NCI-H1048 (cell line): Measurements from ENCODE around the gene SKAP2.

ENCODE experiments used
- DNase-seq: peaks from one replicate; lab custom pipeline; 2025; lab: John Stamatoyannopoulos, UW

The SKAP2 gene

DNA sequence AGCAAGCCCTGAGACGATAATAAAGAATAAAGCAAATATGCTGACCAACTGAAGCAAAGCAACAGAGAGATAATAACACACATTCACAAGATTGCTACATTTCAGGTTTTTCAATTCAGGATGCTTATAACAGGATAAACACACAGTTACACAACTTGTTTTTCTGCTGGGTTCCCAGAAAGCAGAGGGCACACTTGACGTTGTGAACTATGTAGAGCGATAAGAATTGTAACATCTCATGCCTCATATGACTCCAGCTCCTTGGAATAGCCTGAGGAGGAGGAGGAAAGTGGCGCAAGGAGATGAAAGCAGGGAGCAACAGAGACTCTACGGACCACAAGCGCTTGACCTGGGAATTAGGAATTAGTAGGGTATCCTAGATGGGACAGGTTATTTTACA is 201.7 kb downstream of the SKAP2 start:
- no peak for DNase-seq

DNA sequence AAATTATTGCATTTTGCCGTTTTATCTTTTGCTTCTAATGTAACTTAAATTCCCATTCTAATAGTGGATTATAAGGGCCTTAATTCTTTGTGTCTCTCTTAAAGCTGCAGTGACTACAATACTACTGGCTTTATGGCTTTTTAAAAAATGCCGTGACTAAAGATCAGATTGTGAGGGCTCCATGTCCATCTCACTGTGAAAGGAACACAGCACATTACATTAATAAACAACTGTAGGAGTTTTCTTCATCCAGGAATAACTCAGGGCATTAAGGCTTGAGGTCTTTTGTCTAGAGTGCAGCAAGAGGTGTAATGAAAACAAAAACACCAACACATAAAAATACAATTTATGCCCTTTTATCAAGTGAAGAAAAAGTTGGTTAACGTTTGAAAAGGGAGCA is 205.3 kb downstream of the SKAP2 start:
- DNase-seq, result no peak

DNA sequence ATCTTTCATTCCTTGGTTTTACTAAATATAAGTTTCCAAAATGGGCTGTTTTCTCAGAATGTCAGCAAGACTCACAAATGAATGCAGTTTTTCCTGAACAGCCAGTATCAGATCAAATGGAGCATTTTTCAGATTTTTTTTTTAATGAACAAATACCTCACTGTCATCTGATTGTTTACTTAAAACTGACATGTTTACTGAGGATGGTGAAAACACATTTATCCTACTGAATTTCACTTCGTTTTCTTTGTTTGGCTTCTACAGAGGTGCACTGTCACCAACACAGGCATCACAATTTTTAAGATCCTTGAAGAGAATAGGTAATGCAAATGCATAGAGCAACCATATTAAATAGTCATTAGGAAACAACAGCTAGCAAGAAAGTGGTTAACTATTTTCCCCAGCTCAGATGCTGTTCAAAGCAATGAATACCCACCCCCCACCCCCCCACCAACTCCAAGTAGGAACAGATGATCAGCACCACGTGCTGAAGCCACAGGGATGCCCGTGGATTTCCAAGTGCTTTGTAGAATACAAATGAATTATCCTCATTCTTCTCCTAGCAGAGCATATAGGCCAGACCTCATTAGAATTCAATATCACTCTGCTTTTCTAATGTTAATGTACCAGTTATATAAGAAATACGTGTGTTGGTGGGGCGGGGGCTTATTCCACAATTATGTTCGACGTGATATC is 205.9 kb downstream of the SKAP2 start:
- DNase-seq, result no peak

GRCh38 chr7:26657686-26658388 is 206.6 kb downstream of the SKAP2 start:
- DNase-seq, result no peak

DNA sequence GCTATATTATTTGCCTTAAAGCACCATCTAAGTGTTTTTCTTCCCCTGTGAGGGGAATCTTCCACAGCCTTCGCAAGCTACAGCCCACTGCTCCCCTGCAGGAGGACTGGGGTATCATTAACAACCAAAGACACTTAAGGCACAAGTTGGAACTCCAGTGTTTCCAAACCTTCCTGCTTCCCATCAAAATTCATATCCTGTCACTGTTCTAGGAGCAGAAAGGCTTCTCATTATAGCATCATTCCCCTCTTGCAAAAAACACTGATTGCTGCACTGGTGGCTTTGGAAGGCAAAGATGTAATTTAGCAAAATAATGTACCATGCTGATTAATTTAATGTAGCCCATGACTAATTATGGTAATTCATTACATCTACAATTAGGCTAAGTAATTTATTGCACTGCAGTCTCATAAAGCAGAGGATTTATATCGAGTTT is 207.2 kb downstream of the SKAP2 start:
- DNase-seq, result no peak

DNA sequence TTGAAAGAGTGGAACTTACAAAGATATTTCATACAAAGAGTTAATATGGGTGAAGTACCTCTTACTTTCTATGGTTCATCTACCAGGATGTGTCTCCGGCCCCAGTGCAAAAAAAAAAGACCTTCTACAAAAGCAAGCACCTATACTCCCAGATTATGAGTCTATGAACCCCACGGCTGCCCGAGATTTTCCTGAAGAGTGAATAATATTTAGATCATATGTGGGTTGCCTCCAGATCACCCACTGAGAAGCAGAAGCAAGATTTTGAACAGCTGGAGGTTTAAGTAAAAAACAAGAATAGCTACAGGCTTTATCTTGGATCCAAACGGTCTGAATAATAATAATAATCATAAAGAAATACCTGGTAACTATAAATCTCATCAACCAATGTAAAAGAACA is 207.7 kb downstream of the SKAP2 start:
- no peak for DNase-seq

- DNase-seq, result no peak
Measured at GRCh38 chr7:26655781-26656180, 208.6 kb downstream of the SKAP2 start.

DNA sequence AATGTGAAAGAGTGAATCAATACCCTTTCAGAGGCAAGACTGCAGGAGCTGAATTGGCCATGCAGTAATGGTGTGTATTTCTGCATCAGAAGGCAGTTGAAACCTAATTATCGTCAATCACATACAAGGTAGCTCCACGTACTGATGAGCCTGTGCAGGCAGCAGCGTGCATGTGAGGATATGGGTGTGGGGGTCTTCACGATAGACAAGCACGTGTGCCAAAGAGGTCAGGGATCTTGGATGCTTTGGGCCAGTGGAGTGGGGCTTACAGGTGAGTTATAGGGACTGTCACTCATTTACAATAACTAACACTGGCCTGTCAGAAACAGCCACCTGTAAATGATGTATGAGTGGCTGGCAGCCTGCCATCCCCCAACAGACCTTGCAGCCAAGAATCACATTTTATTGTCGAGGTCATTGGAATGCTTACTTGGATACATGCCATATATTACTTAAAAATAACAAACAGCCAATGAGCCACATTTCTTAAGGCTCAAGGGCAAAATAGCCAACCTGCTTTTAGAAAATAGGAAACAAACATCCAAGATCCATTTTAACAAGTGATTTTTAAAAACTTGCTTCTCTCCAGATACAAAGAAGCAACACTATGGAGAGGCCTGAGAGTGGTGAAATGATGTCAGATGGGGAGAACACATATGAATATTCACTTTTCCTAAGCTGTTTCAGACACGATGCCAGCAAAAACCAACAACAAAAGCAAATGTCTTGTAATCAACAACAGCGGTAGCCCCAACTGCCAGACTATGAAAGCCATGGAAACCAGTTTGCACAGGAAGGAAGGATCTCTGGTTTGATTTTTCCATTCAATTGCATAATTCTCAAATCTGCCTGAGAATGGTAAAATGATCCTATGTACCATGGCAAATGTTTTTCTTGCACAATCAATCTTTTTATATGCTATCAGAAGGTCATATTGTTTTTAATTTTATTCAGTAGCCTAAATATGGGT is 210.7 kb downstream of the SKAP2 start:
- no peak for DNase-seq

DNA sequence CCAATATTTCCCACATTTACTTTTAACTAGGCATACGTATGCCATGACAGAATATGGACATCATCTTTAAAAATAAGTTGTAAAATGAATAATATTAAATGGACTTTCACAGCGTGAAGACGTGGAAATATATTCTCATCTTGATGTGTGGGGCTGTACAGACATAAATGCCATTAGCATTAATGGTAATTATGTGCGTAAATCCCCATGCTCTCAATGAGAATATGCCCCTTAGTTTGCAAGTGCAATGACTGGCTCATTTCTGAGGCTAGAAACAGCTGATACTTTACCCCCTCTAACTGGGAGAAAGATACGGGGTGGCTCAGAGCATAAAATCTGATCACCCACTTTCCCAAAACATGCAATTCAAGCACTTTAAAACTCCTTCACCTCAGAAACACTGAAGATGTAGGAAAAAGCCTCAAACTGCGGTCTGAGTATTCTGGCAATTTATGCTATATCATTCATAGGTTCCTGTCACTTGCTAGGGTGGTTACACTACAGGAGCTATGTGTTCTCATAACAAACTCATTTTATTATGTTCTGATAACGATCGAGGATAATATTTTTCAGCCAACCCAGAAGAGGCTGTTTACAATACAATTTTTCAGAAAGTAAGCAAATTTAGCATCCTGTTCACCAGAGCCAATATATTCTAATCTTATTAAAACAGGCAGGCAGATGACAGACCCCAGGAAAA is 211.8 kb downstream of the SKAP2 start:
- DNase-seq, result no peak

DNA sequence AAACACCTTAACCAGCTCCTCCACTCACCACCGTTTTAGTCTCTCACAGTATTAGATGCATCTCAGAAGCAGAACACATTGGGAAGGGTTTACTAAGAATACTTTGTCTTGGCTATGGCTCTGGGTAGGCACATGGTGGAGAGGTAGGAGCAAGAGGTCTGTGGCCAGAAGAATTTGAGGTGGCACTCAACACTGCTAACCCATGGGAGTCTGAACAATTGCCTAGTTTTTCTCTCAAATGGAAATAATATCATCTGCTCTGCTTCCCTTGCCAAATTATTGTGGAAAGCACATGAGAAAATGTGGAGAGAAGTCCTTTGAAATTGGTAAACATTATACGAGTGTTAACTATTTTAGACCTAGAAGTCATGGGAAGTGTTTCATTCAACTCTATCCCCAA is 214.3 kb downstream of the SKAP2 start:
- DNase-seq, result no peak

- no peak for DNase-seq
Measured at GRCh38 chr7:26649388-26649787, 215.0 kb downstream of the SKAP2 start.

DNA sequence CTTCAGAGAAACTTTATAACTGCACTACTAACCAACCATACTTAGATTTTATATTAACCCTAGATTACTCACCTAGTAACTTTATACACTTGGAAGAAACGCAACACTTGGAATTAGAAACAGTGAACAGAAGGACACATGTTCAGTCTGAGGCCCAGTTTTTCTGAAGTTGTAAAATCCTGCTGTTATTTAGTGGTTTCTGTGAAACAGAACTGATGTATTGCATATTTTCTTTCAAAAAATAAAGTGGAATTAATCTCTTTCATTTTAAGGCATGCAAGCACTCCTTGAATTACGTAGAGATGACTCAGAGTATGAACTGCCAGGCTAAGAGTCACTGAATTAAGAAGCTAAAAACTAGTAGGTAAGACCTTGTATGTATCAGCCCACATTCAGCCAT is 215.8 kb downstream of the SKAP2 start:
- no peak for DNase-seq

DNA sequence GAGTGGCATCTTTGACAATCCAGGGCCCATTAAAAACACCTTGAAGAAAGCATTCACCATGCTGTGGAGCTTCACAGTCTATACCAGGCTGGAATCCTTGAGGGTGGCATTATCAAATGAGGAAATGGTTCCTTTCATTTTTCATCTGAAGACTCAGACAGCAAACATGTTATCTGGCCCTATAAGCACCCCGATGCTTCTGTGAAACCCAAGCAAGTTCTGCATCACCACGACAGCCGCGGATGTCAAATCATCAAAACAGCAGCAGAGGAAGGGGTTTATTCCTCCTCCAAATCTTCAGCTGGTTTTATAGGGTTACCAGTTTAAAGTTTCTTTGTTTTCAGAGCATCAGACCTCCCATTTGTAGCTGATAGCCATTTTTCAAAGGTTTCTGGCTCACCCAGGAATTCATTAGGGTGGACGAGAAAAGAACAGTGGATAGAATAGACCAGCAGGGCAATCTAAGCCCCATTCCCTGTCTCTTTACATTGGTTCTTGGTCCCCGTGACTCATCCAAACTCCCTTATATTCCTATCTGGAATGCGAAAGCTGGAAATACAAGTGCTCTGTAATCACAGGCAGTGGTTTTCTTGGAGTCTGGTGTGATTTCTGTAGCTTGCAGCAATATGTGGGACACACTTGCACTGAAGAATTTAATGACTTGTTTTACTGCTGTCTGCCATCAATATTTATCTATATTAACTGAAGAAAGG is 217.9 kb downstream of the SKAP2 start:
- DNase-seq, result no peak

GRCh38 chr7:26645121-26645520 is 219.3 kb downstream of the SKAP2 start:
- no peak for DNase-seq

DNA sequence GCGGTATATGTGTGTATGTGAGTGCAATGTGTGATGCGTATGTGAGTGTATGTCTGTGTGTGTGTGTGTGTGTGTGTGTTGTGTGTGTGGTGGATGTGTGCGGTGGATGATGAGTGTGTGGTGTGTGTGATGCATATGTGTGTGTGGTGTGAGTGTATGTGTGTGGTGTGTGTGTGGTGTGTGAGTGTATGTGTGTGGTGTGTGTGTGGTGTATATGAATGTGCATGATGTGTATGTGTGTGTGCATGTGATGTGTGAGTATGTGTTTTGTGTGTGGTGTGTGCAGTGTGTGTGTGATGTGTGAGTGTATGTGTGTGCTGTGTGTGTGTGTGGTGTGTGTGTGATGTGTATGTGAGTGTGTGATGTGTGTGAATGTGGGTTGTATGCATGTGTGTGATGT is 222.0 kb downstream of the SKAP2 start:
- no peak for DNase-seq

DNA sequence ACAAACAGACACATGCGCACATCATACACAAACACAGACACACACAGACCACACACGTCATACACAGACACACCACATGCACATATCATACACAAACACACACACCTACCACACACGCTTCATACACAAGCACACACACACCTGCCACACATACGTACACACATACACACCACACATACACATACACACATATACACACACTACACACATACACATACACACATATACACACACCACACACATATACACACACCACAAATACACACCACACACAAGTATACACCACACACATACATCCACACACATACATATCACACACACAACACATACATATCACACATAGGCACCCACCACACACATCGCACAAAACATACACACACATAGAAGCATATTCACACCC is 224.7 kb downstream of the SKAP2 start:
- no peak for DNase-seq

GRCh38 chr7:26639111-26639510 is 225.3 kb downstream of the SKAP2 start:
- DNase-seq, result no peak

GRCh38 chr7:26638140-26638539 is 226.2 kb downstream of the SKAP2 start:
- DNase-seq, result no peak

DNA sequence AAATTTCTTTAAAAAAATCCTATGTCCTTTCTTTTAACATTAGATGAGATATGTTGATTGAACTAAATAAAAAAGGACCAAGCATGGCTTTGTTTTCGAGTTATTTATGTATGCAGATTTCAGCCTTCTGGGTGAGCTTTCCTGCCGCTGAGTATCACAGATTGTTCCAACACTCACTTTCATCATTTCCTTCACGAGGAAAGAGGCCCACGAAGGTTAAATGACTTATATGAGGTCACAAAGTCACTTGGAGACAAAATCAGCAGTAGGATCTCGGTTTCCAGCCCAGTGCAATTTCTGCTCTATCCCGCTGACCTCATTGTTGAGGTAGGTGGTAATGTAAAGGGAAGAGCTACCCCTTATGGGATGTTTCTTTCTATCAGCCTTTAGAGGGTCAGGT is 226.8 kb downstream of the SKAP2 start:
- DNase-seq, result no peak

DNA sequence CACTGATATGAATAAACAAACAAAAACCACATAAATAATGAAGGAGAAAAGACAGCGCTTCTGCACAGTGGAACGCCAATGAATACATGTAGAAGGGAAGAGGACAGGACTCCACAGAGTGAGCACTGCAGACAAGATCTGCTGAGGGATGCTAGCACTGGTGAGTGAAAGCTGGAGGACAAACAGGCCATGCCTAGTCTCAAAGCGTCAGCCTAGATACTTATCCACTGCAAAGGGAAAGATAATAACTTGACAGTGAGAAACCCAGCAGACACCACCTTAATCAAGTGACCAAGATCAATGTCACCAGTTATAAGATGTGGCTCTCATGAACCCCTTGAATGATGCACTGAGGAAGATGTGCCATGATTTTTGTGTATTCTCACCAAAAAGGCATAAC is 227.6 kb downstream of the SKAP2 start:
- DNase-seq, result no peak

DNA sequence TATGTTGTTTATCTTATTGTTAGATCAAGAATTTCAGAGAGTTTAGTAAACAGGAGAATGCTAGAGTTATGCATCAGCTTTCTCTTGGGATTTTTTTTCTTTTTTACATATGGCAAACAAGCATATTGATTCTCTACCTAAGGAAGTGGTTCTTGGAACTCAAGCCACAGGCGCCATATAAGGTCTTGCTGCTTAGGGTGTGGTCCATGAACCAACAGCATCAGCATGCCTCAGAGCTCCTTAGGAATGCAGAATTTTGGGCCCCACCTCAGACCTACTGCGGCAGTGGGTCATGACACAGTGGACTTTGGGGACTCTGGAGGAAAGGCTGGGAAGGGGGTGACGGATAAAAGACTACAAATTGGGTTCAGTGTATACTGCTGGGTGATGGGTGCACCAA is 230.8 kb downstream of the SKAP2 start:
- DNase-seq, result no peak
